IPS-20b (cell line): ENCODE data around the gene DIP2B.
"Not testable (repeated sequence)": the region's sequence is repeated elsewhere in the genome, so short reads cannot be mapped to it uniquely, and the experiment has no call there.

ENCODE experiments used
- H3K27ac ChIP-seq: one replicate; pipeline ENCODE4 v1.5.1; 2013; ENCODE audit warnings: low read length
- H3K27me3 ChIP-seq: 2 replicates; pipeline ENCODE4 v1.6.1; 2013; ENCODE audit warnings: mild to moderate bottlenecking, low read length, inconsistent platforms; ENCODE audit not compliant: insufficient read depth
- H3K36me3 ChIP-seq: 2 replicates; pipeline ENCODE4 v1.6.1; 2013; ENCODE audit warnings: low read depth, mild to moderate bottlenecking, inconsistent platforms, low read length, moderate library complexity; ENCODE audit not compliant: insufficient read depth
- H3K4me1 ChIP-seq: 2 replicates; pipeline ENCODE4 v1.6.1; 2013; ENCODE audit warnings: mild to moderate bottlenecking, control low read depth, inconsistent platforms, low read length, moderate library complexity; ENCODE audit not compliant: insufficient read depth
- H3K4me3 ChIP-seq: 2 replicates; pipeline ENCODE4 v1.5.1; 2013; ENCODE audit warnings: mild to moderate bottlenecking, low read length, inconsistent platforms
- H3K9ac ChIP-seq: 2 replicates; pipeline ENCODE4 v1.6.1; 2013; ENCODE audit warnings: low read depth, mild to moderate bottlenecking, inconsistent platforms, low read length, moderate library complexity
- H3K9me3 ChIP-seq: 2 replicates; pipeline ENCODE4 v1.6.1; 2013; ENCODE audit warnings: mild to moderate bottlenecking, low read depth, low read length, inconsistent platforms; ENCODE audit not compliant: insufficient read depth

DIP2B gene

GRCh38 chr12:50751948-50752721 lies 247.3 kb downstream of the DIP2B start:
- Histone ChIP-seq H3K4me1 (no peaks in the 10 kb centered on the region), H3K27ac (no peak overlapping the region), H3K27me3 (no peaks in the 10 kb centered on the region), H3K36me3 (0 out of 2 replicates have a peak, but pooled peaks cover 7% of the 10 kb centered on the region), H3K4me3 (no peak overlapping the region), H3K9me3 (no peaks in the 10 kb centered on the region), H3K9ac (no peak overlapping the region)

- no peaks in the 10 kb centered on the region for H3K4me1 ChIP-seq
- no peak overlapping the region for H3K27ac ChIP-seq
- no peaks in the 10 kb centered on the region for H3K36me3 ChIP-seq
Measured at GRCh38 chr12:50753232-50753769, 248.5 kb downstream of the DIP2B start.

GRCh38 chr12:50763639-50764285 lies 259.0 kb downstream of the DIP2B start, which contains the start of gene ATF1:
ATF1 (plus strand) TSS chr12:50764101; CDS start chr12:50780146, 16,045 bp downstream.
- H3K4me3 ChIP-seq = peak within 1 kb of the TSS; percentile 80
- H3K4me1 ChIP-seq = peaks cover 4% of the 10 kb centered on the region; the same call in 1 of the 2 replicates
- no peaks in the 10 kb centered on the region for H3K9me3 ChIP-seq
- no peaks in the 10 kb centered on the region for H3K36me3 ChIP-seq
- no peaks in the 10 kb centered on the region for H3K27me3 ChIP-seq
- peak within 1 kb of the TSS; percentile 98 for H3K27ac ChIP-seq
- peak within 1 kb of the TSS; percentile 93 for H3K9ac ChIP-seq

More at GRCh38 chr12:50753232-50753769, 248.5 kb downstream of the DIP2B start:
- Histone ChIP-seq H3K9me3 (no peaks in the 10 kb centered on the region), H3K4me3 (no peak overlapping the region), H3K9ac (no peak overlapping the region), H3K27me3 (no peaks in the 10 kb centered on the region)

DNA sequence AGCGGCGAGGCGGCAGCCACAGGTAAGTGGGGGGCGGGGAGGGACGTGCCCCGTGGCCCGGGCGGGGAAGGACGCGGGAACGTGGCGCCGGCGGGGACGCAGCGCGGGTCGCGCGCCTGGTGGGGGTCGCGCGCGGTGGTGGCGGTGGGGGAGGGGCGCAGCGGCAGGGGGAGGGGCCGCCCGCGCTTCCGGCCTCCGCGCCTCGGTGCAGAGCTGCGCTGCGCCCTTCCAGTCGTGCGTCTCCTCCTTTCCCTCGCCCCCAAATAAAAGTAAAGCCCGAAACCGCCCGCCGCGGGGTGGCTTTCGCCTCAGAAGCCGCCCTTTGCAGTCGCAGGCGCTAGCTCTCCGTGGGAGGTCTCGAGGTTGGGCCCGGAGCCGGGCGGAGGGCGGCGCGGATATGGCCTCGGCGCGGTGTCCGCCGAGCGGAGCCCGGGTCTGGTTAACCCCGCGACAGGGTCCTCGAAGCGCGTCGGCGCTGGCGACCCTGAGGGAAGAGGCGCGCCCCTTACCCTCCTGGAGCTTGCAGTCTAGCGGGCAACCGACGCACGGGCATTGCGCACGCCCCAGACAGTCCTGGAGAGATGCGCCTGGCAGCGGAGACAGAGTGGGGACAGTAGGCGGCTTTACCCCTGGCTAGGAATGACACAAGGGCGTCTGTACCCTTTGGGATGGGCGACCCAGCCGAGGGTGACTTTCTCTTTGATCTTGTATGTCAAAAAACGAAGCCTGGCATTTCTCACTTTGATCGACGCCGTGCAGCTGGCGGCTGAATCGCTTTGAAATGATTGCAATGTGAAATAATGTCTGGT lies 259.7 kb downstream of the DIP2B start:
- no peaks in the 10 kb centered on the region for H3K9me3 ChIP-seq
- H3K4me1 ChIP-seq = peaks cover 4% of the 10 kb centered on the region; the same call in 1 of the 2 replicates
- peak overlapping the region; percentile 93 for H3K9ac ChIP-seq
- peak overlapping the region; percentile 80 for H3K27ac ChIP-seq
- peak overlapping the region; percentile 80 for H3K4me3 ChIP-seq
- H3K27me3 ChIP-seq = no peaks in the 10 kb centered on the region
- no peaks in the 10 kb centered on the region for H3K36me3 ChIP-seq

DNA sequence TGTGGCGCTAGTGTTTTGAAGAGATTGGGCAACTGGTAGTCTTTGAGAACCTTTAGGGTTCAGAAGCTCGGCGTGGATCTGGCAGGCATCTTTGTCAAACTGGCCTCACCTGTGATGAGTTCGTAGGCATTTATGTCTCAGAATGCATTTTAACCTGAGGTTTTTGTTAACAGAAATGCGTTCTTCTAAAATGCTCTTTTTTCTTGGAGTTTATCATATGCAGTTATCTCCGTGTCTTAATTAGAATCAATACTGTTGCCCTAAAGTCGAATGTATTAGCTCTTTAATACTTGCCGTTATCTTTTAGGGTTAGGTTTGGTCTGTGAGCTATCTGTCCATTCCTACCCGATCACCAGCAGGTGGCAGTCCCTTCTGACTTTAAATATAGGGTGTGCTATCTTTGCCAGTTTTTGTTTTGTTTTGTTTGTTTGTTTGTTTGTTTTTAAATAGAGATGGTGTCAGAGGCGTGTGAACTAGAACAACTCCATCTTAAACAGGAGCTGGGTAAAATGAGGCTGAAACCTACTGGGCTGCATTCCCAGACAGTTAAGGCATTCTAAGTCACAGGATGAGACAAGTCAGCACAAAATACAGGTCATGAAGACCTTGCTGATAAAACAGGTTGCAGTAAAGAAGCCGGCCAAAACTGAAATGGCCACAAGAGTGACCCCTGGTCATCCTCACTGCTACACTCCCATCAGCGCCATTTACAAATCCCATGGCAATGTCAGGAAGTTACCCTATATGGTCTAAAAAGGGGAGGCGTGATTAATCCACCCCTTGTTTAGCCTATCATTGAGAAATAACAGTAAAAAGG lies 260.5 kb downstream of the DIP2B start:
- H3K9ac ChIP-seq = peak overlapping the region; percentile 93; the same call in 1 of the 2 replicates
- H3K36me3 ChIP-seq = peaks cover 8% of the 10 kb centered on the region; the same call in 1 of the 2 replicates
- H3K9me3 ChIP-seq = no peaks in the 10 kb centered on the region
- H3K4me1 ChIP-seq = peaks cover 4% of the 10 kb centered on the region; the same call in 1 of the 2 replicates
- H3K27me3 ChIP-seq = no peaks in the 10 kb centered on the region
- H3K4me3 ChIP-seq = peak overlapping the region; percentile 80
- no peak overlapping the region for H3K27ac ChIP-seq

GRCh38 chr12:50768391-50768790 lies 263.6 kb downstream of the DIP2B start:
- H3K9ac ChIP-seq = no peak overlapping the region
- no peak overlapping the region for H3K4me3 ChIP-seq
- peaks cover 4% of the 10 kb centered on the region; the same call in 1 of the 2 replicates for H3K4me1 ChIP-seq
- no peaks in the 10 kb centered on the region for H3K27me3 ChIP-seq
- peaks cover 15% of the 10 kb centered on the region; the same call in 1 of the 2 replicates for H3K36me3 ChIP-seq
- H3K27ac ChIP-seq = no peak overlapping the region
- no peaks in the 10 kb centered on the region for H3K9me3 ChIP-seq

- not testable (repeated sequence) for H3K4me1 ChIP-seq, H3K9me3 ChIP-seq, H3K4me3 ChIP-seq, H3K9ac ChIP-seq, H3K27ac ChIP-seq, H3K27me3 ChIP-seq
- H3K36me3 ChIP-seq = peaks cover 15% of the 10 kb centered on the region; the same call in 1 of the 2 replicates
Measured at GRCh38 chr12:50768813-50769212, 264.0 kb downstream of the DIP2B start.

GRCh38 chr12:50771409-50771808 lies 266.6 kb downstream of the DIP2B start:
- Histone ChIP-seq H3K27ac (no peak overlapping the region), H3K9me3 (no peaks in the 10 kb centered on the region)

DNA sequence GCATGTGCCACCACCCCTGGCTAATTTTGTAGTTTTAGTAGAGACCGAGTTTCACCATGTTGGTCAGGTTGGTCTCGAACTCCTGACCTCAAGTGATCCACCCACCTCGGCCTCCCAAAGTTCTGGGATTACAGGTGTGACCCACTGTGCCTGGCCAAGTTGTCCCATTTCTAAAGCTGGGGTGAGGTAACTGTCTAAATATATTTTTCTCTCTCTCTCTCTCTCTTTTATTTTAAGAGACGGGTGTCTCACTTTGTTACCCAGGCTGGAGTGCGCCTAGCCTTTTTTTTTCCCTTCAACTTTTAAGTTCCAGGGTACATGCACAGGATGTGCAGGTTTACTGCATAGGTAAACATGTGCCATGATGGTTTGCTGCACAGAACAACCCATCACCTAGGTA lies 267.7 kb downstream of the DIP2B start:
- H3K27ac ChIP-seq = no peak overlapping the region
- peaks cover 15% of the 10 kb centered on the region; the same call in 1 of the 2 replicates for H3K36me3 ChIP-seq
- no peaks in the 10 kb centered on the region for H3K27me3 ChIP-seq
- H3K9me3 ChIP-seq = no peaks in the 10 kb centered on the region
- H3K4me3 ChIP-seq = no peak overlapping the region
- H3K9ac ChIP-seq = no peak overlapping the region
- H3K4me1 ChIP-seq = no peaks in the 10 kb centered on the region

More at GRCh38 chr12:50771409-50771808, 266.6 kb downstream of the DIP2B start:
- Histone ChIP-seq H3K9ac (no peak overlapping the region), H3K27me3 (no peaks in the 10 kb centered on the region), H3K4me3 (no peak overlapping the region), H3K4me1 (no peaks in the 10 kb centered on the region), H3K36me3 (peaks cover 15% of the 10 kb centered on the region; the same call in 1 of the 2 replicates)

DNA sequence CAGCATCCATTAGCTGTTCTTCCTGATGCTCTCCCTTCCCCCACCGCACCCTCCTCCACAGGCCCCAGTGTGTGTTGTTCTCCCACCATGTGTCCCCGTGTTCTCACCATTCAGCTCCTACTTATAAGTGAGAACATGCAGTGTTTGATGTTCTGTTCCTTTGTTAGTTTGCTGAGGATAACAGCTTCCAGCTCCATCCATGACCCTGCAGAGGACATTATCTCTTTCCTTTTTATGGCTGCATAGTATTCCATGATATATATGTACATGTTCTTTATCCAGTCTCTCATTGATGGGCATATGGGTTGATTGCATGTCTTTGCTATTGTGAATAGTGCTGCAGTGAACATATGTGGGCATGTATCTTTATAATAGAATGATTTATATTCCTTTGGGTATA lies 268.1 kb downstream of the DIP2B start:
- Histone ChIP-seq H3K27ac (no peak overlapping the region), H3K9ac (no peak overlapping the region), H3K36me3 (peaks cover 15% of the 10 kb centered on the region; the same call in 1 of the 2 replicates)

More for the DNA sequence above, 268.1 kb downstream of the DIP2B start:
- Histone ChIP-seq H3K4me3 (no peak overlapping the region), H3K27me3 (no peaks in the 10 kb centered on the region), H3K4me1 (no peaks in the 10 kb centered on the region), H3K9me3 (no peaks in the 10 kb centered on the region)
